HG02938 (cell line): Measurements from ENCODE around the gene CDK5RAP1.
"Not testable (repeated sequence)": the region's sequence is repeated elsewhere in the genome, so short reads cannot be mapped to it uniquely, and the experiment has no call there.

Source experiments
- ATAC-seq: cut with Tn5 transposase; IDR thresholded peaks from one replicate; pipeline ENCODE4 v1.9.1; 2021; ENCODE audit warnings: mild to moderate bottlenecking, moderate library complexity; ENCODE audit not compliant: unreplicated experiment

Gene CDK5RAP1

GRCh38 chr20:33419140-33419974, 18.0 kb upstream of the CDK5RAP1 start:
- ATAC-seq = no peak

- no peak for ATAC-seq
Measured at GRCh38 chr20:33418033-33418432, 16.7 kb upstream of the CDK5RAP1 start.

- no peak for ATAC-seq
Measured at GRCh38 chr20:33415948-33416347, 14.6 kb upstream of the CDK5RAP1 start.

- ATAC-seq = no peak
Measured at GRCh38 chr20:33412484-33412838, 11.1 kb upstream of the CDK5RAP1 start.

- ATAC-seq = no peak
Measured at GRCh38 chr20:33411711-33412483, 10.6 kb upstream of the CDK5RAP1 start.

GRCh38 chr20:33411242-33411641, 9.9 kb upstream of the CDK5RAP1 start:
- ATAC-seq = no peak

- no peak for ATAC-seq
Measured at GRCh38 chr20:33410081-33410742, 8.9 kb upstream of the CDK5RAP1 start.

- ATAC-seq = no peak
Measured at GRCh38 chr20:33408716-33409654, 7.7 kb upstream of the CDK5RAP1 start.

GRCh38 chr20:33408313-33408712, 7.0 kb upstream of the CDK5RAP1 start:
- ATAC-seq = no peak

GRCh38 chr20:33407796-33408195, 6.5 kb upstream of the CDK5RAP1 start:
- ATAC-seq = no peak

- ATAC-seq = no peak
Measured at GRCh38 chr20:33407251-33407650, 5.9 kb upstream of the CDK5RAP1 start.

- ATAC-seq = no peak
Measured at GRCh38 chr20:33404281-33404680, 3.0 kb upstream of the CDK5RAP1 start.

- no peak for ATAC-seq
Measured at GRCh38 chr20:33401921-33402369, 626 bp upstream of the CDK5RAP1 start.

- no peak for ATAC-seq
Measured at GRCh38 chr20:33400812-33401183, 521 bp downstream of the CDK5RAP1 start.

GRCh38 chr20:33399924-33400323, 1.4 kb downstream of the CDK5RAP1 start:
- no peak for ATAC-seq

- ATAC-seq = no peak
Measured at GRCh38 chr20:33394718-33395117, 6.6 kb downstream of the CDK5RAP1 start.

GRCh38 chr20:33393609-33394008, 7.7 kb downstream of the CDK5RAP1 start:
- ATAC-seq = no peak

- no peak for ATAC-seq
Measured at GRCh38 chr20:33391722-33392415, 9.4 kb downstream of the CDK5RAP1 start.

GRCh38 chr20:33389326-33389725, 12.0 kb downstream of the CDK5RAP1 start:
- not testable (repeated sequence) for ATAC-seq

- no peak for ATAC-seq
Measured at GRCh38 chr20:33388268-33388667, 13.1 kb downstream of the CDK5RAP1 start.
